Subcutaneous abdominal adipose tissue (tissue), 5 donors: ENCODE results near the gene CACNA2D1.

ENCODE experiments used
- H3K27ac ChIP-seq: one replicate; pipeline ENCODE4 v1.7.0; 2013; ENCODE audit warnings: low read depth, mild to moderate bottlenecking, inconsistent platforms, low read length, moderate library complexity
- H3K27me3 ChIP-seq, 5 donors: one replicate each; pipeline ENCODE4 v1.7.0; 2013; ENCODE audit warnings: low read length in 5 of 5, inconsistent platforms in 1 of 5; ENCODE audit not compliant: control insufficient read depth in 5 of 5, insufficient read depth in 4 of 5
- H3K36me3 ChIP-seq, 5 donors: one replicate each; pipeline ENCODE4 v1.7.0; 2013; ENCODE audit warnings: low read length in 5 of 5; ENCODE audit not compliant: control insufficient read depth in 5 of 5, insufficient read depth in 5 of 5
- H3K4me1 ChIP-seq, 5 donors: one replicate each; pipeline ENCODE4 v1.7.0; 2013; ENCODE audit warnings: low read length in 5 of 5, mild to moderate bottlenecking in 3 of 5, moderate library complexity in 1 of 5; ENCODE audit not compliant: control insufficient read depth in 5 of 5, insufficient read depth in 5 of 5
- H3K4me3 ChIP-seq, 5 donors: one replicate each; pipeline ENCODE4 v1.7.0; 2013; ENCODE audit warnings: low read length in 5 of 5, low read depth in 1 of 5
- H3K9ac ChIP-seq, 5 donors: one replicate each; pipeline ENCODE4 v1.7.0; 2013; ENCODE audit warnings: low read length in 5 of 5, mild to moderate bottlenecking in 4 of 5, moderate library complexity in 3 of 5
- H3K9me3 ChIP-seq, 5 donors: one replicate each; pipeline ENCODE4 v1.7.0; 2013; ENCODE audit warnings: low read length in 5 of 5; ENCODE audit not compliant: control insufficient read depth in 5 of 5
- donor health status: healthy.
- donor health status: healthy.
- donor health status: healthy.
- donor health status: healthy.
- donor health status: healthy.

Gene CACNA2D1

DNA sequence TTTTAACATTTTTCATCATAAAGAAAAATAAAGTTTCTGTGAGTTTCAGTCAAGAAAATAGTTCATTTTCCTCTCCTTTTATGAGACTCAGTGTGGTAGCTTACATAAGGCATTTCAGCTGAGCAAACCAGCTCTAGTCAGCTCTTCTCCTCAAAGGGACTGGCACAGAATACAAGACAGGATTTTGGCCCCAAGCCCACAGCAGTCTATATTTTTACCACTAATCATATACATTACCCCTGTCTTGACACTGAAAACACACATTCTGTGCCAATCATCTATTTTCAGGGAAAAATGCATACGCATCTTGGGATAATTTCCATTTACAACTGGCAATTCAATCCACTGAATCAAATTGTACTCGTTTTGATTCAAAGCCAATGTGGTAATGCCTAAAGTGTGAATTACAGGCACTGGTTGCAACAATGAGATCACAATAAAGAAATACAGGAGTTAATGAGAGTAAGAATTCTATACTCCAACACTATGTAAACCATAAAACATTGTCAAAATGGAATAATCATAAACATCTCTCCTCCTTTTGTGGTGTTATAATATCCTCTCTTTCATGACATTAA is 186.4 kb downstream of the CACNA2D1 start:
- Histone ChIP-seq H3K4me3 (no peak overlapping the region), H3K9me3 (no peaks in the 10 kb centered on the region), H3K9ac (no peak overlapping the region), H3K27me3 (no peaks in the 10 kb centered on the region), H3K36me3 (no peaks in the 10 kb centered on the region), H3K4me1 (no peaks in the 10 kb centered on the region), H3K27ac (no peak overlapping the region)

DNA sequence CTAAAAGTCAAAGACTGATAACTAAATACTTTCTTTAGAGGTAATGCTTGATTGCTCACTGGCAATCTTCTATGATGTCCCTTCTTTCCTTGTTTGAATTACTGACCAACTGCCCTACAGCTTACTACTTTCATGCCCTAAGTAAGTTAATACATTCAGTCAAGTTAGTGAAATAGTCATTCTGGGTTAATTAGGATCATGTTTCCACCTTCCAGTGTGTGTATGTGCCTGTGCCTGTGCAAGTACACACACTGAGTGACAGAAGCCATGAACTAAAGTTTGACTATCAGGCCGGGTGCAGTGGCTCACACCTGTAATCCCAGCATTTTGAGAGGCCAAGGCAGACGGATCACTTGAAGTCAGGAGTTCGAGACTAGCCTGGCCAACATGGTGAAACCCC is 187.9 kb downstream of the CACNA2D1 start:
- H3K27me3 ChIP-seq, result no peaks in the 10 kb centered on the region
- no peaks in the 10 kb centered on the region for H3K36me3 ChIP-seq
- no peak overlapping the region for H3K4me3 ChIP-seq
- no peaks in the 10 kb centered on the region for H3K9me3 ChIP-seq
- H3K27ac ChIP-seq, result no peak overlapping the region
- no peak overlapping the region for H3K9ac ChIP-seq
- H3K4me1 ChIP-seq, result no peaks in the 10 kb centered on the region

DNA sequence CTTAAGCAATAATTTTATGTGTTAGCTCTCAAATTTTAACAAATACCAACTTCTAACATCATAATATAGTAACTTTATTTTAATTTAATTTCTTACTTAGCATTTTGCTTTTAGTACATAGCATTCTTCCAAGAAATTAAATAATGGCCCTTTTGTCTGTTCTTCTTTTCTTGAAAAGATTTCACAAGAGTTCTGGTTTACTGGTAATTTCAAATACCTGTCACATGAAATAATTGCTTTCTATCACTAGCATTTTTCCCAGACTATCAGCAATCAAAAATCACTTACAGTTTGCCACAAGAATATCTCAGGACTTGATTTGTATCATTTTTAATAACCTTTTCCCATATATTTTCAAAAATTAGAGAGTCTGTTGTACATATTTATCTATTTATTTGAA is 193.0 kb downstream of the CACNA2D1 start:
- Histone ChIP-seq H3K9ac (no peak overlapping the region), H3K27ac (no peak overlapping the region), H3K4me1 (peaks cover 0 to 13% (median 0%) of the 10 kb centered on the region in 5 donors), H3K4me3 (no peak overlapping the region), H3K9me3 (no peaks in the 10 kb centered on the region), H3K36me3 (no peaks in the 10 kb centered on the region), H3K27me3 (no peaks in the 10 kb centered on the region)

DNA sequence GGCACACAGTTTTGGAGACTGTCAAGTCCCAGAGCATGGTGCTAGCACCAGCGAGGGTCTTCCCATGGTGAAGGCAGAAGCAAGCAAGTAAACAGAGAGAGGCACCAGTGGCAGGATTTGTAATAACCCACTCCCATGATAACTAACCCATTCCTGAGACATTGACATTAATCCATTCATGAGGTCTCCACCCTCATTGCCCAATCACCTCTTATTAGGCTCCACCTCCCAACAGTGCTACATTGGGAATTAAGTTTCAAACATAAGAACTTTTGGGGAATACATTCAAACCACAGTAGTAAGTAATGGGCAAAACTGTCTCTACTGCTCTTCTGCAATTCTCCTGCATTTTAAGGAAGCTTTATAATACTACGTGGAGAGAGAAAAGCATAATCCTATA is 193.6 kb downstream of the CACNA2D1 start:
- H3K36me3 ChIP-seq, result no peaks in the 10 kb centered on the region
- no peak overlapping the region for H3K9ac ChIP-seq
- H3K9me3 ChIP-seq, result no peaks in the 10 kb centered on the region

DNA sequence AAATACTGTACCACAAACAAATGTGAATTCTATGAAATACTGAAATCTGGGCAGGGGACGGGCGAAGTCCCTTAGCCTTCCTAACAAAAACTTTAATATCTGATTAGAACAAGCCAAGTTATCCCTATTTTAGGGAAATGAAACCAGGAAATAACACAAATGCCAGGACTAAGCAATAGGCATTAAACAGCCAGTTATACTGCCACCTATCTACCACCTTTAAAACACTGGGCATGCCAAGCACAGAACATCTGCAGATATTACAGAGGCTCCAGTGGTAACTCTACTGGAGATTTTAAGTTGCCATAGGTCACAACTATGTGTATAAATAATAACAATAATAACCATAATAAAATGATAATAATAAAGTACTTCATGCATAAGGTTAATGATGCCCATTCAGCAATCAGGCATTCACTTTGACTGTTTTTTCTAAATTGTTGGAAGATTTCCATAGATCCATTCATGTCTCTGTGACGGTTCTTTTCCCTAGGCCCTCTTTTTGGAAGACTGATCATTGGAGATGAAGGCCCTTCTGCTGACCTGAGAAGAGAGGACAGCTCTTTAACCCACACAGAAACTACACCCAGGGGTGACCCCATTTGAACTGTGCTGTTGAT is 195.7 kb downstream of the CACNA2D1 start:
- no peak overlapping the region for H3K4me3 ChIP-seq
- H3K36me3 ChIP-seq, result no peaks in the 10 kb centered on the region
- H3K27me3 ChIP-seq, result no peaks in the 10 kb centered on the region
- H3K9ac ChIP-seq, result no peak overlapping the region
- no peaks in the 10 kb centered on the region for H3K9me3 ChIP-seq
- H3K27ac ChIP-seq, result peak overlapping the region; percentile 9
- peaks cover 0 to 13% (median 0%) of the 10 kb centered on the region in 5 donors for H3K4me1 ChIP-seq

More for the DNA sequence above, 193.6 kb downstream of the CACNA2D1 start:
- Histone ChIP-seq H3K27ac (no peak overlapping the region), H3K4me1 (peaks cover 0 to 13% (median 0%) of the 10 kb centered on the region in 5 donors), H3K4me3 (no peak overlapping the region), H3K27me3 (no peaks in the 10 kb centered on the region)

DNA sequence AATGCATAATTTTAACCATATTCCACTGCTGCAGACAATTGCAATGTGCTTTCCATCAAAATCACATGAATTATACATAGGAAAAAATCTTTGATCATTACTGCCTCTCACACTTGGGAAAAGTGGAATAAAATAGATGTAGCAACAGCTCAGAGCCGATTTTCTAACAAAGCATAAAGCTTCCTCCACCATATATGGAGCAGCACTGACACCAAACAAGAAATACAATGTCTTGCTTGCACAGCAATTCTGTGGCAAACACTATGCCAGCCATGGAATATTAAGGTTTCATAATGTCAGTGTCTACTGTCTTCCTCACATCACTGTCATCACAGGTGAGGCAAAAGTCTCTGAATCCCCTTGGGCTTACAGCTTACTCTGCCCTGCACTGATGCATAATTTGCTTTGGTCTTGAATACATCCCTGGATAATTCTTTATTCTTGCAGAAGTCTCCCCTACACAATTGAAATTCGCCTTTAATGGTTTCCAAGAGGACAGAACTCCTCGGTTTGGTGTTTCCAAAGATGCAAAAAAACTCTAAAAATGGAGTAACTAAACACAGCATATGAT is 198.5 kb downstream of the CACNA2D1 start:
- Histone ChIP-seq H3K4me3 (no peak overlapping the region), H3K27me3 (no peaks in the 10 kb centered on the region)

DNA sequence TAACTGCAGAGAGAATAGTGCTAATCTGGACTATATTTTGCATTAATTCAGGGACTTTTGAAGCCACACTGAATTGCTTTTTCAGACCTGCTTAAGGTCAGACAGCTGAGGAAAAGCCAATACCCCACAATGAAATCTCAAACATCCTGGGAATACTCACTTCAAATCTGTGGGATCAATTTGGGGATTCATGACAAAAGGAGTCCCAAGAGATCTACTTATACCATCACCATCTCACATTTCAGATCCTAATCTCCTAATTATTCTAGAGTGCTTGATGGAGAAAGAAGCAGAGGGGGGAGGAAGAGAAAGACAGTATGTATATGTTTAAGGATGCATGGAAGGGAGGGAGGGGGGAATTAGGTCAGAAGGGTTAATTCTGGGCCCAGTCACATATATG is 202.2 kb downstream of the CACNA2D1 start:
- Histone ChIP-seq H3K9me3 (no peaks in the 10 kb centered on the region), H3K36me3 (no peaks in the 10 kb centered on the region), H3K27ac (no peak overlapping the region), H3K9ac (no peak overlapping the region), H3K4me3 (no peak overlapping the region), H3K27me3 (no peaks in the 10 kb centered on the region), H3K4me1 (no peaks in the 10 kb centered on the region)

More for the DNA sequence above, 198.5 kb downstream of the CACNA2D1 start:
- Histone ChIP-seq H3K9ac (no peak overlapping the region), H3K4me1 (peaks cover 0 to 11% (median 0%) of the 10 kb centered on the region in 5 donors), H3K27ac (no peak overlapping the region), H3K9me3 (no peaks in the 10 kb centered on the region), H3K36me3 (no peaks in the 10 kb centered on the region)

DNA sequence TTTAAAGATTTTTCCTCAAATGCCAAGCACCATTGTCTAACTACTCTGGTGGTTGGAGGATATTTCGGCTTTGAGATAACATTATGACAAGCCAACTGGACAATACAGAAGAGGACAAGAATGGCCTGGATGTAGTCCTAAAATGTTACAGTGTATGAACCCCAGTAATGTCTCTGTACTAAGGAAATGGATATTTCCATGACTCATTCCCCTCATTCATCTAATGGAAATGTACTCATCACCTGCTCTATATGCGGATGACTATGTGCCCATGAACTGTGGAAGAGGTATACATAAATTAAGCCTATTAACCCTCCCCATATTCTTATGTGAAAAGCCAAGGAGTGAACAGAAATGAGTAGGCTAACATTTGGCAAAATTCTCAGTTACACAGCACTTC is 207.9 kb downstream of the CACNA2D1 start:
- H3K9me3 ChIP-seq, result no peaks in the 10 kb centered on the region
- no peaks in the 10 kb centered on the region for H3K36me3 ChIP-seq
- no peak overlapping the region for H3K4me3 ChIP-seq
- H3K9ac ChIP-seq, result no peak overlapping the region
- no peaks in the 10 kb centered on the region for H3K27me3 ChIP-seq
- peaks cover 0 to 10% (median 0%) of the 10 kb centered on the region in 5 donors for H3K4me1 ChIP-seq
- H3K27ac ChIP-seq, result no peak overlapping the region

DNA sequence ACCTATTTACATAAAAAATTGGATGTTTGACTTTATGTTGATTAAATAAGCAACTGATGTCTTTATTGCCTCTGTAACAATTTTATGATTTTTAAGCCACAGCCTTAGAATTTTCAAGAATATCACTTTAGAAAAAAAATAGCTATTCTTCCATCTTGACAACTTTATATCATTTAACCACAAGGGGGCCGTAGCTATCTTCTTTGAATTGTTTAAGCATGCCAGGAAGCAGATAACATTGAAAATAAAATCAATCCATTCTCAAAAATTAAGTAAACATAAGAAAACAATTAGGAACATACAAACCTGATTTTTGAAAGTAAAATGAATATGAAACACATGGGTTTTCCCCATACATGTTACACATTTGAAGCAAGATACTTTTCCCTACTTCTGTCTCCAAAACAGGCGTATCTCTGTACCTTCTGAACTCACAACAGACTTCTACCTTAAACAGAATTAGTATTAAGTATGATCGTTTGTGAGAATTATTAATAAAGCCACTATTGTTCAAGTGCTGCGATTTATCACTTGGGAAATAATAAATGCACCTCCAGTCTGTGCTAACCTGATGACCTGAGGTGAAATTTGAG is 209.0 kb downstream of the CACNA2D1 start:
- Histone ChIP-seq H3K36me3 (no peaks in the 10 kb centered on the region), H3K27ac (no peak overlapping the region), H3K4me1 (peaks cover 0 to 15% (median 6%) of the 10 kb centered on the region in 5 donors), H3K9ac (no peak overlapping the region), H3K27me3 (no peaks in the 10 kb centered on the region), H3K9me3 (no peaks in the 10 kb centered on the region), H3K4me3 (no peak overlapping the region)
